Heart right ventricle (tissue), 16 donors: Measurements from ENCODE around the gene ZKSCAN2. TPM values are rescaled to one million over a fixed set of nuclear protein-coding genes. Genes with fewer than 3 reads are reported as not detected.

Experiments used
- ATAC-seq, 8 donors: fragments of 200-7000 bp; cut with Tn5 transposase; one replicate each; pipeline ENCODE4 v1.9.1; 2020; ENCODE audit warnings: mild to moderate bottlenecking in 8 of 8, moderate library complexity in 8 of 8, moderate number of reproducible peaks in 1 of 8
- DNase-seq, 2 donors: peaks; one replicate each; pipeline ENCODE4 v3.0.0-alpha.2; 2020
- H3K27ac ChIP-seq, 10 donors: fragments of 200-600 bp; sonication (generic) in 2 of 10; one replicate each; pipeline versions ENCODE4 v1.5.0 to v1.8.0; 2020 to 2022; ENCODE audit warnings: mild to moderate bottlenecking in 3 of 10
- H3K27me3 ChIP-seq, 7 donors: fragments of 200-600 bp; one replicate each; pipeline ENCODE4 v1.8.0; 2021 to 2022; ENCODE audit warnings: mild to moderate bottlenecking in 2 of 7
- H3K36me3 ChIP-seq, 9 donors: fragments of 200-600 bp; sonication (generic) in 1 of 9; one replicate each; pipeline versions ENCODE4 v1.5.0 to v1.8.0; 2020 to 2022; ENCODE audit warnings: mild to moderate bottlenecking in 2 of 9
- H3K4me1 ChIP-seq, 9 donors: fragments of 200-600 bp; sonication (generic) in 1 of 9; one replicate each; pipeline versions ENCODE4 v1.5.0 to v1.8.0; 2020 to 2022; ENCODE audit warnings: mild to moderate bottlenecking in 4 of 9
- H3K4me3 ChIP-seq, 10 donors: fragments of 200-600 bp; sonication (generic) in 2 of 10; one replicate each; pipeline versions ENCODE4 v1.5.0 to v1.8.0; 2020 to 2022; ENCODE audit warnings: mild to moderate bottlenecking in 7 of 10, moderate library complexity in 2 of 10
- H3K9me3 ChIP-seq, 11 donors: fragments of 200-600 bp in 10 of 11; sonication (generic) in 2 of 11; one replicate each; pipeline versions ENCODE4 v1.5.0 to v1.8.0; 2013 to 2022; ENCODE audit warnings: mild to moderate bottlenecking in 2 of 11, control low read depth in 1 of 11, moderate library complexity in 1 of 11
- CTCF ChIP-seq, 9 donors: fragments of 200-600 bp; sonication (generic) in 2 of 9; IDR thresholded peaks; one replicate each; pipeline versions ENCODE4 v1.5.0 to v1.8.0; 2021 to 2022; ENCODE audit warnings: antibody characterized with exemption in 9 of 9, mild to moderate bottlenecking in 5 of 9, moderate library complexity in 1 of 9
- WGBS, 2 donors: extraction: QIAGEN DNeasy Blood & Tissue Kit; methylation state at CpG; one replicate each; pipeline ENCODE4 v1.1.7; 2013; ENCODE audit warnings: inconsistent platforms in 1 of 2; 5-methylcytosine and 5-hydroxymethylcytosine counted together
- intact Hi-C, 10 donors: fragments of 100-400 bp; cut with DNase I; formaldehyde crosslinking; loops; one replicate each; pipeline versions ENCODE4 v1.11.1 to v1.14.2; 2022
- polyA plus RNA-seq, 2 donors: library from polyadenylated mRNA; stranded (reverse); fragments of 200-250 nt; gene quantifications; one replicate each; pipeline ENCODE4 v1.2.3, GENCODE V29; 2013
- total RNA-seq, 10 donors: library from RNA; stranded (reverse); fragmentation: NEBNext Ultra II Directional in 3 of 10; extraction: Animal tissue kit (Norgen Biotek cat#: 25700) in 3 of 10; gene quantifications; one replicate each; pipeline versions ENCODE4 v1.2.1 to v1.2.4, GENCODE V29; 2021 to 2023
- donor health status: Arrhythmogenic right ventricular cardiomyopathy.
- donor health status: ischemic (EF 13 %, LVEDD 7.1; RV severe dilation, severe dysfunction).
- donor health status: healthy with polysubstance abuse.
- donor health status: DM: no; HTN: yes; CAD: no.
- donor health status: DM: no; HTN: no; CAD: no.
- donor health status: ischemic (EF 25% LVEDD 6.9; RV normal size, moderate dysfunction).
- donor health status: ischemic (EF 25% LVEDD 5.7; RV mildly dilated, moderate dysfunction).
- donor health status: healthy.
- donor health status: DM: yes; HTN: yes; CAD: no.
- donor health status: Ischemic cardiomyopathy.
- donor health status: ischemic (EF 35%, LVEDD 5.7; RV mildly dilated, moderate dysfunction).
- donor health status: nonischemic (EF 11% LVEDD 7.7; RV severe dilation, severe dysfunction).
- donor health status: DM: yes; HTN: yes; CAD: no.
- donor health status: PGD.
- donor health status: ischemic (EF 29% LVEDD 5.4; RV normal size, mild dysfunction).
- donor health status: nonischemic (EF 23%, LVEDD 6.1; RV moderate dilation, normal function).

The ZKSCAN2 gene
- total and polyA plus RNA-seq, 12 donors: 1.0 to 8.7 (median 5.7) TPM

DNA sequence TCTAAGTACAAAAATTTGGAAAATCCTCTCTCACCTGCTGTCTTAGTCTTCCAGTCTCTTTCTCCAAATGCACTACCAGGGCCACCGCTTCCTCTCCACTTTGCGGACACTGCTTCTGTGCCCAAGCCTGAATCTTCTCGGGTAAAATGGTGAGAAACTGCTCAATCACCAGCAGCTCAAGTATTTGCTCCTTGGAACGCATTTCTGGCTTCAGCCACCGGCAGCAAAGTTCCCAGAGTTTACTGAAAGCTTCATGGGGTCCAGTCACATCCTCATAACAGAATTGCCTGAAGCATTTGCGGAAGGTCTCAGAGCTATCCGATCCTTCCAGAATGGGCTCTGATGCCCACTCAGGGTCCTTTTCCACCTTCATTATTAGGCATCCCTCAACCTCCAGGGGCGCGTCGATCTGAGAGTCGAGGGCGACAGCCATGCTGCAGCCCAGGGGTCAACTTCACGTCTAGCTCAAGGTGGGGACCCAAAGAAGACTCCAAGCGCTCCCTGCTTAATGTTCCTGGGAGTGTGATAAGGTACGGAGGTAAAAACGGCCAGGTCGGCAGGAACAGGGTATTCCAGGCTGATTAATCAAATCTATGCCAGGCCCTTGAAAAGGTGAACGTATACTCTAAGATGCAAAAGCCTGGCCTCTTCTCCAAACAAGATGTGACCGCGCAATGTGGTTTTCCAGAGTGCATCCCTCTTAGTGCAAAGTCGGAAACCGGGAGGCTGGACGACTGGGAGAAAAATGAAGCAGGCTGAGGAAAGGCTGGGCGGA is 763 bp downstream of the ZKSCAN2 start:
- peak in 3 of 8 donors; percentile 2 to 11 (median 3) for ATAC-seq
- Histone ChIP-seq H3K4me1 (peaks cover 4 to 45% (median 36%) of the 10 kb centered on the region in 9 donors), H3K36me3 (peaks cover 0 to 35% (median 11%) of the 10 kb centered on the region in 9 donors), H3K27me3 (no peaks in the 10 kb centered on the region), H3K27ac (peak overlapping the region in 9 of 10 donors; percentile 92 to 100 (median 99)), H3K4me3 (peak overlapping the region; percentile 26 to 93 (median 84)), H3K9me3 (no peaks in the 10 kb centered on the region)
- WGBS, 2 donors: 2 to 3% methylated on average over 24 of the region's 24 CpGs
- TF ChIP-seq CTCF (IDR thresholded peaks at IDR 0.05): no peak
- intact Hi-C loops: loop anchor here in 1 of 10 donors (10.0 kb wide), 1 partner anchor 712 kb away; no protein-coding TSS in a partner anchor
- DNase-seq: peak in 1 of 2 donors; percentile 6

DNA sequence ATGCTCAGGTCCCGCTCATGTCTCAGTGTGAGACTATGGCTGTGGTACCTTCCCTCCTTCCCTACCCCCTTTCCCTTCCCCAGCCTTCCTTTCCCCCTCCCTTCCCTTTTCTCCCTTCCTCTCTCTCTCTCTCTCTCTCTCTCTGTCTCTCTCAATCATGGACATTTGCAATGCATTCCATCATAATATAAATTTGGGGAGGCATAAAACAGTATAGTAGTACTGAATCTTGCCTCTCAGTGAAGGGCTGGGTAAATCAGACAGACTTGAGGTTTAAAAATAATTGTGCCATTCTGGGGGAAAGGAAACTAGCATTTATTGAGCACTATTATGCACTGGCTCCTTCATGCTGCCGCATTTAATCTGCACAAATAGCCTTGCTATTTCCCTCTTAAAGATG is 4.3 kb downstream of the ZKSCAN2 start:
- peaks cover 0 to 7% (median 0%) of the 10 kb centered on the region in 11 donors for H3K9me3 ChIP-seq
- no peak for ATAC-seq
- no peak overlapping the region for H3K27ac ChIP-seq
- H3K4me1 ChIP-seq: peaks cover under 1 to 25% (median 20%) of the 10 kb centered on the region in 9 donors
- WGBS, 2 donors: 98% methylated on average over 2 of the region's 2 CpGs
- H3K4me3 ChIP-seq: no peak overlapping the region
- no peak for DNase-seq
- H3K27me3 ChIP-seq: no peaks in the 10 kb centered on the region
- intact Hi-C loops: loop anchor here in 1 of 10 donors (10.0 kb wide), 1 partner anchor 709 kb away; no protein-coding TSS in a partner anchor
- TF ChIP-seq CTCF (IDR thresholded peaks at IDR 0.05): no peak
- peaks cover 0 to 71% (median 33%) of the 10 kb centered on the region in 9 donors for H3K36me3 ChIP-seq

DNA sequence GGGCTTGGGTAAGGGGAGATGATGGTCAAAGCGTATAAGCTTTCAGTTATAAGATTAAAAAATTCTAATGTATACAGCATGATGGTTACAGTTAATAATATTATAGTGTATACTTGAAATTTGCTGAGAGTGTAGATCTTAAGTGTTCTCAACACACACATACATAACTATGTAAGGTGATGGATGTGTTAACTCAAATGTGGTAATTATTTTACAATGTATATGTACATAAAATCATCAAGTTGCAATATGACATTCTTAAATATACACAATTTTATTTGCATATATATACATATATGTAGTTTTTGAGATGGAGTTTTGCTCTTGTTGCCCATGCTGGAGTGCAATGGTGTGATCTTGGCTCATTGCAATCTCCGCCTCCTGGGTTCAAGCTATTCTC is 7.2 kb downstream of the ZKSCAN2 start:
- WGBS, 2 donors: 97 to 98% methylated on average over 2 of the region's 2 CpGs
- H3K36me3 ChIP-seq: peaks cover 0 to 97% (median 47%) of the 10 kb centered on the region in 9 donors
- DNase-seq: no peak
- no peak for ATAC-seq
- no peak for TF ChIP-seq CTCF (IDR thresholded peaks at IDR 0.05)
- H3K9me3 ChIP-seq: peaks cover 0 to 16% (median 3%) of the 10 kb centered on the region in 11 donors
- intact Hi-C loops: loop anchor here in 1 of 10 donors (10.0 kb wide), 1 partner anchor 706 kb away; no protein-coding TSS in a partner anchor
- no peaks in the 10 kb centered on the region for H3K27me3 ChIP-seq
- peaks cover 0 to 6% (median under 1%) of the 10 kb centered on the region in 9 donors for H3K4me1 ChIP-seq
- H3K27ac ChIP-seq: no peak overlapping the region
- no peak overlapping the region for H3K4me3 ChIP-seq

GRCh38 chr16:25235991-25236390 is 21.7 kb downstream of the ZKSCAN2 start:
- Histone ChIP-seq H3K4me3 (no peak overlapping the region), H3K9me3 (peaks cover 0 to 8% (median 0%) of the 10 kb centered on the region in 11 donors), H3K36me3 (peaks cover 0 to 44% (median 16%) of the 10 kb centered on the region in 9 donors), H3K27me3 (no peaks in the 10 kb centered on the region), H3K4me1 (peaks cover 0 to 4% (median 0%) of the 10 kb centered on the region in 9 donors), H3K27ac (no peak overlapping the region)
- intact Hi-C loops: no loop called here
- ATAC-seq (no peak), DNase-seq (no peak)
- TF ChIP-seq CTCF (IDR thresholded peaks at IDR 0.05): no peak
- 83 to 89% methylated on average over 3 of the region's 3 CpGs for WGBS, 2 donors
